Measurements from ENCODE around the gene TBCCD1.

DNA sequence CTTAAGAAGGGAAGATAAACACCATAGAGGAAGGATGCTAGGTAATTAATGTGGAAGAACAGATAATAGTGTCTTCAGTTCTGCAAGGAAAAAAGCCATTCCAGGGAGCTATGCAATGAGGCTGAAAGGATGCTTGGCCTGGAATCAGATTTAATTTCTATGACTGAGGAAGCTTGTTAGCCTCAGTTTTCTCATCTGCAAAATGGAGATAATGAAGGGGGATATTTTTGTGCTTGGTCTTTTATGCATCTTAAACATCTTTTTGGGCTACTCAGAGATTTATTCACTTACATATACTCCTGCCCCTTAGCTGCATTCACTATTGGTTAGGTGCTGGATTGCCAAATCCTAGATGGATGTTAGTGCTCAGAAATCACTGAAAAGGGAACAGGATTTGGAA is 20.0 kb upstream of the TBCCD1 start:
- TF ChIP-seq, protein P1, sequence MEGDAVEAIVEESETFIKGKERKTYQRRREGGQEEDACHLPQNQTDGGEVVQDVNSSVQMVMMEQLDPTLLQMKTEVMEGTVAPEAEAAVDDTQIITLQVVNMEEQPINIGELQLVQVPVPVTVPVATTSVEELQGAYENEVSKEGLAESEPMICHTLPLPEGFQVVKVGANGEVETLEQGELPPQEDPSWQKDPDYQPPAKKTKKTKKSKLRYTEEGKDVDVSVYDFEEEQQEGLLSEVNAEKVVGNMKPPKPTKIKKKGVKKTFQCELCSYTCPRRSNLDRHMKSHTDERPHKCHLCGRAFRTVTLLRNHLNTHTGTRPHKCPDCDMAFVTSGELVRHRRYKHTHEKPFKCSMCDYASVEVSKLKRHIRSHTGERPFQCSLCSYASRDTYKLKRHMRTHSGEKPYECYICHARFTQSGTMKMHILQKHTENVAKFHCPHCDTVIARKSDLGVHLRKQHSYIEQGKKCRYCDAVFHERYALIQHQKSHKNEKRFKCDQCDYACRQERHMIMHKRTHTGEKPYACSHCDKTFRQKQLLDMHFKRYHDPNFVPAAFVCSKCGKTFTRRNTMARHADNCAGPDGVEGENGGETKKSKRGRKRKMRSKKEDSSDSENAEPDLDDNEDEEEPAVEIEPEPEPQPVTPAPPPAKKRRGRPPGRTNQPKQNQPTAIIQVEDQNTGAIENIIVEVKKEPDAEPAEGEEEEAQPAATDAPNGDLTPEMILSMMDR (IDR thresholded peaks at IDR 0.05; ENCODE audit: poor library complexity) = no peak
- TF ChIP-seq EZH2 (IDR thresholded peaks at IDR 0.05; ENCODE audit: borderline replicate concordance) (no peak), EZH2phosphoT487 (IDR thresholded peaks at IDR 0.05; ENCODE audit: low read depth, severe bottlenecking, unreplicated experiment) (no peak)
